A549 treated with DMSO at 1 μM for 4 hours (cell line): ENCODE results near the gene SRSF3. TPM values are rescaled to one million over a fixed set of nuclear protein-coding genes. Genes with fewer than 3 reads are reported as not detected.

Source experiments
- total RNA-seq: library from RNA; stranded (reverse); fragments of 200-300 nt; extraction: Qiagen RNA extraction; gene quantifications from 5 replicates; pipeline ENCODE4 v1.2.3, GENCODE V29; 2022; ENCODE audit warnings: low read depth

SRSF3 gene
- 480 to 624 TPM (median 513 TPM) in 5 replicates for total RNA-seq

DNA sequence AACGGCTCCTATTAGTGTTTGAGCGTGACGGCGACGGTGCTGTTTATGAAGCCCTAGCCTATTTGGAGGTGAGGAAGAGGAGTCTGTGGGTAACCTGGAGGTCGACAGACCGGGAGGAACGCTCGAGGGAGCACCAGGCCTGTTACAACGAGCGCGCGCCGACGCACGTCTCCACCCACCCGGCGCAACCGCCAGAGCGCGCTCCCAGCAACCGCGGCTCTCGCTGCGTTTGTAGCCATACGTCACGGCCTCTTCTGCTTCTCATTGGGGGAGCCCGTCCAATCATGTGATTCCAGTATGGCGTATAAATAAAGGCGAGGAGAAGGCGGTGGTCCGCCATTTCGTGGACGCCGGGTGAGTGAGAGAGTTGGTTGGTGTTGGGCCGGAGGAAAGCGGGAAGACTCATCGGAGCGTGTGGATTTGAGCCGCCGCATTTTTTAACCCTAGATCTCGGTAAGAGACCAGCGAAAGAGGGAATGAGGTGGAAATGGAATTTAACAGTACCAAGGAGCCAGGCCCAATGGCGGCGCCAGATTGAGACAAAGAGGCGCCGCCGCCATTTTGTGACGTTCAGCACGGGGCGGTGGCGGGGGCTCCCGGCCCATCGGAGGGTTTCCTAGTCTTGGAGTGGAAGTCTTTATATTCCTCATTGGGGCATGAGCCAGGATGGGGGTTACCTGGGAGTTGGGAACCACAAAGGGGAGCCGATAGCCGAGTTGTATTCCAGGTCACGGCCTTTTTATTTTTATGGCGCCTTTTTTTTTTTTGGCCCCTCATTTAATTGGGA is at the start of gene SRSF3:
Gene SRSF3 (plus strand): TSS at position 334 of the 787 bp plus-strand sequence. CDS start 2,401 bp downstream, outside the sequence.

GRCh38 chr6:36546920-36547645 is 47.1 kb upstream of the SRSF3 start, which contains the start of gene STK38:
STK38 (minus strand) TSS chr6:36547479; CDS start chr6:36540202, 7,277 bp downstream.

Other genes with a start within 250 kb of the SRSF3 start
- 0.13 to 0.17 TPM (median 0.15 TPM) in 4 of 5 replicates, not detected in the other for gene ETV7, start 206.7 kb upstream of the SRSF3 start, total RNA-seq
- gene PXT1, start 151.5 kb upstream of the SRSF3 start, total RNA-seq = not detected in 5 replicates
- 19.1 to 25.1 TPM (median 21.7 TPM) in 5 replicates for gene KCTD20, start 151.4 kb upstream of the SRSF3 start, total RNA-seq
- gene STK38, start 46.9 kb upstream of the SRSF3 start, total RNA-seq = 12.9 to 21.3 TPM (median 20.4 TPM) in 5 replicates
- 168 to 258 TPM (median 214 TPM) in 5 replicates for gene CDKN1A, start 84.4 kb downstream of the SRSF3 start, total RNA-seq
- 0.02 to 0.05 TPM (median 0.03 TPM) in 3 of 5 replicates, not detected in the others for gene RAB44, start 103.5 kb downstream of the SRSF3 start, total RNA-seq
- gene CPNE5, start 245.1 kb downstream of the SRSF3 start, total RNA-seq = 0.06 to 0.15 TPM (median 0.11 TPM) in 5 replicates